Loucy (cell line): ENCODE measurements around the gene GRIN2A.

Experiments used
- H2AFZ ChIP-seq: fragments of 200-600 bp; sonication (generic); 2 replicates; pipeline ENCODE4 v1.6.0; 2016; ENCODE audit warnings: antibody characterized with exemption, mild to moderate bottlenecking, low read length, moderate library complexity
- H3F3A ChIP-seq: fragments of 200-600 bp; 2 replicates; pipeline ENCODE4 v1.6.0; 2016; ENCODE audit warnings: antibody characterized with exemption, low read depth, mild to moderate bottlenecking
- H3K27me3 ChIP-seq: fragments of 200-600 bp; sonication (generic); 2 replicates; pipeline ENCODE4 v1.6.1; 2014; ENCODE audit warnings: low read length, mild to moderate bottlenecking; ENCODE audit not compliant: insufficient read depth, poor library complexity, severe bottlenecking
- H3K36me3 ChIP-seq: fragments of 200-600 bp; sonication (generic); 2 replicates; pipeline ENCODE4 v1.6.1; 2016; ENCODE audit warnings: low read length; ENCODE audit not compliant: insufficient read depth
- H3K4me1 ChIP-seq: fragments of 200-600 bp; sonication (generic); 2 replicates; pipeline ENCODE4 v1.5.1; 2014; ENCODE audit warnings: low read length, mild to moderate bottlenecking; ENCODE audit not compliant: insufficient read depth, poor library complexity, severe bottlenecking
- H3K4me2 ChIP-seq: fragments of 200-600 bp; sonication (generic); 2 replicates; pipeline ENCODE4 v1.6.0; 2014; ENCODE audit warnings: antibody characterized with exemption, low read length, low read depth, mild to moderate bottlenecking; ENCODE audit not compliant: poor library complexity, severe bottlenecking
- H3K4me3 ChIP-seq: fragments of 200-600 bp; sonication (generic); 2 replicates; pipeline ENCODE4 v1.5.1; 2014; ENCODE audit warnings: low read length, mild to moderate bottlenecking, mixed read lengths; ENCODE audit not compliant: poor library complexity, severe bottlenecking
- H3K79me2 ChIP-seq: fragments of 200-600 bp; sonication (generic); 2 replicates; pipeline ENCODE4 v1.6.1; 2014; ENCODE audit warnings: low read length; ENCODE audit not compliant: insufficient read depth
- H3K9ac ChIP-seq: fragments of 200-600 bp; sonication (generic); 2 replicates; pipeline ENCODE4 v1.6.0; 2014; ENCODE audit warnings: mild to moderate bottlenecking, low read depth, low read length, moderate library complexity; ENCODE audit not compliant: poor library complexity, severe bottlenecking
- H3K9me2 ChIP-seq: fragments of 200-600 bp; sonication (generic); replicated peaks from 2 replicates; pipeline ENCODE4 v1.6.1; 2016; ENCODE audit warnings: low read depth, low read length, mixed read lengths
- H3K9me3 ChIP-seq: fragments of 200-600 bp; sonication (generic); 2 replicates; pipeline ENCODE4 v1.6.1; 2014; ENCODE audit warnings: mild to moderate bottlenecking, antibody characterized with exemption, low read length, low read depth; ENCODE audit not compliant: insufficient read depth
- H4K20me1 ChIP-seq: fragments of 200-600 bp; sonication (generic); 2 replicates; pipeline ENCODE4 v1.6.0; 2014; ENCODE audit warnings: antibody characterized with exemption, low read length, mild to moderate bottlenecking; ENCODE audit not compliant: insufficient read depth, poor library complexity, severe bottlenecking
- CTCF ChIP-seq: fragments of 200-600 bp; sonication (generic); conservative IDR thresholded peaks from 2 replicates; pipeline ENCODE4 v1.5.1; 2014; ENCODE audit warnings: mild to moderate bottlenecking, antibody characterized with exemption, low read length
- EZH2phosphoT487 ChIP-seq: fragments of 200-600 bp; IDR thresholded peaks from 2 replicates; pipeline ENCODE4 v1.6.1; 2018; ENCODE audit warnings: antibody characterized with exemption, mild to moderate bottlenecking, moderate library complexity, borderline replicate concordance

GRIN2A gene

GRCh38 chr16:10181196-10182162, 749 bp downstream of the GRIN2A start:
- Histone ChIP-seq H3K4me2 (no peak overlapping the region), H3K79me2 (no peaks in the 10 kb centered on the region), H3K9ac (no peak overlapping the region), H3K4me1 (no peaks in the 10 kb centered on the region), H2AFZ (no peak overlapping the region), H3K9me3 (no peaks in the 10 kb centered on the region), H3K4me3 (no peak overlapping the region), H4K20me1 (no peaks in the 10 kb centered on the region), H3K36me3 (no peaks in the 10 kb centered on the region), H3F3A (no peaks in the 10 kb centered on the region), H3K9me2 (no peaks in the 10 kb centered on the region), H3K27me3 (no peaks in the 10 kb centered on the region)
- no peak for TF ChIP-seq CTCF
- no peak for TF ChIP-seq EZH2phosphoT487

- H3K9ac ChIP-seq: no peak overlapping the region
- H3K27me3 ChIP-seq: no peaks in the 10 kb centered on the region
- no peak overlapping the region for H3K4me2 ChIP-seq
These were observed 1.5 kb downstream of the GRIN2A start for GRCh38 chr16:10180771-10181163.

GRCh38 chr16:10180042-10180770, 2.0 kb downstream of the GRIN2A start:
- Histone ChIP-seq H3K4me3 (no peak overlapping the region), H3K4me1 (no peaks in the 10 kb centered on the region), H3F3A (no peaks in the 10 kb centered on the region), H4K20me1 (no peaks in the 10 kb centered on the region), H3K27me3 (no peaks in the 10 kb centered on the region), H3K36me3 (no peaks in the 10 kb centered on the region), H3K79me2 (no peaks in the 10 kb centered on the region), H3K9ac (no peak overlapping the region), H3K4me2 (no peak overlapping the region), H3K9me3 (no peaks in the 10 kb centered on the region), H2AFZ (no peak overlapping the region), H3K9me2 (no peaks in the 10 kb centered on the region)
- TF ChIP-seq CTCF: no peak
- no peak for TF ChIP-seq EZH2phosphoT487

More at GRCh38 chr16:10180771-10181163, 1.5 kb downstream of the GRIN2A start:
- Histone ChIP-seq H3K9me3 (no peaks in the 10 kb centered on the region), H3K4me3 (no peak overlapping the region), H3K9me2 (no peaks in the 10 kb centered on the region), H2AFZ (no peak overlapping the region), H4K20me1 (no peaks in the 10 kb centered on the region), H3F3A (no peaks in the 10 kb centered on the region), H3K4me1 (no peaks in the 10 kb centered on the region), H3K36me3 (no peaks in the 10 kb centered on the region), H3K79me2 (no peaks in the 10 kb centered on the region)
- TF ChIP-seq CTCF (no peak), EZH2phosphoT487 (no peak)
